WTC11 (cell line): ENCODE data around the gene YIF1A. TPM values are rescaled to one million over a fixed set of nuclear protein-coding genes. Genes with fewer than 3 reads are reported as not detected.
A peak's percentile ranks its signal among the peaks of the same experiment; 100 is the strongest.

Experiments used
- ATF2 ChIP-seq: sonication (generic); formaldehyde crosslinking; IDR thresholded peaks from 2 replicates; pipeline ENCODE4 v1.8.1; 2022; ENCODE audit warnings: low read depth, missing genetic modification reagents, borderline replicate concordance
- CREB1 ChIP-seq: sonication (generic); formaldehyde crosslinking; IDR thresholded peaks from 2 replicates; pipeline ENCODE4 v1.8.0; 2023; ENCODE audit warnings: mild to moderate bottlenecking, missing genetic modification reagents
- FOXP1 ChIP-seq: sonication (generic); formaldehyde crosslinking; IDR thresholded peaks from 2 replicates; pipeline ENCODE4 v1.8.0; 2022; ENCODE audit warnings: missing genetic modification reagents, mild to moderate bottlenecking, moderate library complexity, borderline replicate concordance
- GABPB1 ChIP-seq: sonication (generic); formaldehyde crosslinking; IDR thresholded peaks from 2 replicates; pipeline ENCODE4 v1.8.1; 2023; ENCODE audit warnings: mild to moderate bottlenecking, missing genetic modification reagents
- IRF2 ChIP-seq: sonication (generic); formaldehyde crosslinking; IDR thresholded peaks from 2 replicates; pipeline ENCODE4 v1.8.0; 2022; ENCODE audit warnings: low read depth, missing genetic modification reagents, borderline replicate concordance
- JUN ChIP-seq: sonication (generic); formaldehyde crosslinking; IDR thresholded peaks from 2 replicates; pipeline ENCODE4 v1.8.0; 2023; ENCODE audit warnings: mild to moderate bottlenecking, missing genetic modification reagents
- MAX ChIP-seq: sonication (generic); formaldehyde crosslinking; IDR thresholded peaks from 2 replicates; pipeline ENCODE4 v1.8.0; 2022; ENCODE audit warnings: mild to moderate bottlenecking, missing genetic modification reagents
- MXD4 ChIP-seq: fragments of 250-450 bp; sonication (Bioruptor Pico); IDR thresholded peaks from 2 replicates; pipeline ENCODE4 v1.8.0; 2021; ENCODE audit warnings: mild to moderate bottlenecking, moderate library complexity, borderline replicate concordance
- NFYB ChIP-seq: sonication (generic); formaldehyde crosslinking; conservative IDR thresholded peaks from 2 replicates; pipeline ENCODE4 v1.8.0; 2022; ENCODE audit warnings: low read depth, missing genetic modification reagents
- NR3C1 ChIP-seq: sonication (generic); formaldehyde crosslinking; conservative IDR thresholded peaks from 2 replicates; pipeline ENCODE4 v1.8.1; 2023; ENCODE audit warnings: low read depth, mild to moderate bottlenecking, missing genetic modification reagents
- RELA ChIP-seq: sonication (generic); formaldehyde crosslinking; IDR thresholded peaks from 2 replicates; pipeline ENCODE4 v1.8.1; 2022; ENCODE audit warnings: missing genetic modification reagents, mild to moderate bottlenecking, borderline replicate concordance
- SMAD4 ChIP-seq: sonication (generic); formaldehyde crosslinking; IDR thresholded peaks from 2 replicates; pipeline ENCODE4 v1.8.0; 2022; ENCODE audit warnings: mild to moderate bottlenecking, missing genetic modification reagents
- SOX15 ChIP-seq: fragments of 250-450 bp; sonication (Bioruptor Pico); IDR thresholded peaks from 2 replicates; pipeline ENCODE4 v1.9.0; 2021; ENCODE audit warnings: mild to moderate bottlenecking
- SP1 ChIP-seq: sonication (generic); formaldehyde crosslinking; conservative IDR thresholded peaks from 2 replicates; pipeline ENCODE4 v1.8.1; 2022; ENCODE audit warnings: missing genetic modification reagents
- TEAD1 ChIP-seq: sonication (generic); formaldehyde crosslinking; IDR thresholded peaks from 2 replicates; pipeline ENCODE4 v1.8.0; 2022; ENCODE audit warnings: mild to moderate bottlenecking, missing genetic modification reagents
- USF2 ChIP-seq: sonication (generic); formaldehyde crosslinking; IDR thresholded peaks from 2 replicates; pipeline ENCODE4 v1.8.1; 2023; ENCODE audit warnings: mild to moderate bottlenecking, missing genetic modification reagents, moderate library complexity
- ZNF219 ChIP-seq: sonication (generic); formaldehyde crosslinking; IDR thresholded peaks from 2 replicates; pipeline ENCODE4 v1.8.0; 2023; ENCODE audit warnings: missing genetic modification reagents, mild to moderate bottlenecking, borderline replicate concordance
- ZNF232 ChIP-seq: sonication (generic); formaldehyde crosslinking; IDR thresholded peaks from 2 replicates; pipeline ENCODE4 v1.8.0; 2022; ENCODE audit warnings: mild to moderate bottlenecking, missing genetic modification reagents
- ZNF317 ChIP-seq: sonication (generic); formaldehyde crosslinking; IDR thresholded peaks from 2 replicates; pipeline ENCODE4 v1.8.1; 2023; ENCODE audit warnings: low read depth, mild to moderate bottlenecking, moderate library complexity, missing genetic modification reagents, borderline replicate concordance
- ZNF396 ChIP-seq: fragments of 250-450 bp; sonication (Bioruptor Pico); IDR thresholded peaks from 2 replicates; pipeline ENCODE4 v1.8.0; 2021; ENCODE audit warnings: mild to moderate bottlenecking, moderate library complexity, borderline replicate concordance
- ZNF416 ChIP-seq: fragments of 250-450 bp; sonication (Bioruptor Pico); IDR thresholded peaks from 2 replicates; pipeline ENCODE4 v1.9.0; 2021; ENCODE audit warnings: mild to moderate bottlenecking, inconsistent platforms
- ZNF423 ChIP-seq: fragments of 250-450 bp; sonication (Bioruptor Pico); IDR thresholded peaks from 2 replicates; pipeline ENCODE4 v2.1.2; 2022; ENCODE audit warnings: mild to moderate bottlenecking, moderate library complexity
- ZSCAN18 ChIP-seq: fragments of 250-450 bp; sonication (Bioruptor Pico); IDR thresholded peaks from 2 replicates; pipeline ENCODE4 v2.1.2; 2022; ENCODE audit warnings: mild to moderate bottlenecking, moderate library complexity
- total RNA-seq: library from RNA; stranded (reverse); gene quantifications from 3 replicates; pipeline ENCODE4 v1.2.3, GENCODE V29; 2021
- TF ChIP-seq, protein P1 (sequence below): fragments of 250-450 bp; sonication (Bioruptor Pico); IDR thresholded peaks from 2 replicates; pipeline ENCODE4 v1.9.0; 2021; ENCODE audit warnings: moderate library complexity, mild to moderate bottlenecking, inconsistent platforms, borderline replicate concordance
- TF ChIP-seq, protein P2 (sequence below): sonication (generic); formaldehyde crosslinking; IDR thresholded peaks from 2 replicates; pipeline ENCODE4 v1.8.0; 2023; ENCODE audit warnings: mild to moderate bottlenecking, missing genetic modification reagents
- TF ChIP-seq, protein P3 (sequence below): fragments of 250-450 bp; sonication (Bioruptor Pico); IDR thresholded peaks from 2 replicates; pipeline ENCODE4 v1.8.0; 2021; ENCODE audit warnings: mild to moderate bottlenecking

The YIF1A gene
- total RNA-seq, 1 experiment from 2014 or later, result 86.9 TPM

DNA sequence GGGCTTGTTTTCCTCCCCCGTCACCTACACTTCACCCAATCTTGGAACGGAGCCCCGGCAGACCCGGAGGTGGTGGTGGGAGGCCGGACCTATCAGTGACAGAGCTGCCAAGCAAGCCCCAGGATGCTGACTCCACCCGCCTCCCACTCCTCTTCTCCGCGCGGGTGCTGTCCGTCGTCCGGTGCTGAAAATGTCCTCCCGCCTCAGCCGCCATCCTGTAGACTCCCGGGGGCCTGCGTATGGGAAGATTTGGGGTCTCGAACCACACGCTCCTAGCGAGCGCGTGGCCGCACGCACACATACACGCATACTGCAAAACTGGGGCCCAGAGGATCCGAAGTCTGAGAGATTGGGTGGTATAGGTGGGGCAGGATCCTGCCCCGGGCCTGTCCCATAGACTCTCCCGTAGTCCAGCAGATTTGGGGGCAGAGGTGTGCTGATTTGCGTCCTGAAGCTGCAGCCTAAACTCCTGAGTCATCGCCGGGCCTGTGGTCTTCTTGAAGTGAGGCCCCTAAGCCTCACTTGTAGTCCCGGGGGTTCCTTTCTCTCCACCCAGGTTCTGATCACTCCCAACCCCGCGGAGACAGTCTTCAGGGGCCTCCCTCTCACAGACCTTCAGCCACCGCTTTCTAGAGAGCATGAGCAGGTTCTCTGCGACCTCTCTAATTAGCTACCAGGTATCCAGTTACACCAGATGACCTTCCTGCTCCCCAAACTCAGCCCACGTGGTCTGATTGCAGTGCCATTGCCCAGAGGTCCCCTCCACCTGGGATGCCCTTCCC is 796 bp upstream of the YIF1A start (continued):
- TF ChIP-seq TEAD1 (CRISPR knock-in tag) (peak; percentile 65; the same call in 1 of the 2 replicates), GABPB1 (CRISPR knock-in tag) (no peak), ZNF423 (CRISPR knock-in tag) (peak; percentile 42; the same call in 1 of the 2 replicates), SMAD4 (CRISPR knock-in tag) (no peak), FOXP1 (peak; percentile 96), MXD4 (CRISPR knock-in tag) (no peak), ZNF219 (CRISPR knock-in tag) (peak; percentile 63; the same call in 1 of the 2 replicates), ZSCAN18 (CRISPR knock-in tag) (no peak), ZNF416 (CRISPR knock-in tag) (no peak), ZNF232 (CRISPR knock-in tag) (peak; percentile 82; the same call in 1 of the 2 replicates), NR3C1 (no peak), MAX (no peak), JUN (CRISPR knock-in tag) (peak; percentile 36; the same call in 1 of the 2 replicates), RELA (CRISPR knock-in tag) (peak; percentile 94), NFYB (CRISPR knock-in tag) (no peak), ZNF317 (peak; percentile 59; the same call in 1 of the 2 replicates), ZNF396 (CRISPR knock-in tag) (no peak), CREB1 (CRISPR knock-in tag) (no peak), IRF2 (CRISPR knock-in tag) (no peak), USF2 (CRISPR knock-in tag) (0 out of 2 replicates have a peak, but pooled peaks have one; percentile 10), SP1 (CRISPR knock-in tag) (no peak; the same call in 1 of the 2 replicates), ATF2 (CRISPR knock-in tag) (no peak), SOX15 (CRISPR knock-in tag) (no peak)
- TF ChIP-seq, protein P1, sequence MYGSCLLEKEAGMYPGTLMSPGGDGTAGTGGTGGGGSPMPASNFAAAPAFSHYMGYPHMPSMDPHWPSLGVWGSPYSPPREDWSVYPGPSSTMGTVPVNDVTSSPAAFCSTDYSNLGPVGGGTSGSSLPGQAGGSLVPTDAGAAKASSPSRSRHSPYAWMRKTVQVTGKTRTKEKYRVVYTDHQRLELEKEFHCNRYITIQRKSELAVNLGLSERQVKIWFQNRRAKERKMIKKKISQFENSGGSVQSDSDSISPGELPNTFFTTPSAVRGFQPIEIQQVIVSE (CRISPR knock-in tag), result no peak
- TF ChIP-seq, protein P2, sequence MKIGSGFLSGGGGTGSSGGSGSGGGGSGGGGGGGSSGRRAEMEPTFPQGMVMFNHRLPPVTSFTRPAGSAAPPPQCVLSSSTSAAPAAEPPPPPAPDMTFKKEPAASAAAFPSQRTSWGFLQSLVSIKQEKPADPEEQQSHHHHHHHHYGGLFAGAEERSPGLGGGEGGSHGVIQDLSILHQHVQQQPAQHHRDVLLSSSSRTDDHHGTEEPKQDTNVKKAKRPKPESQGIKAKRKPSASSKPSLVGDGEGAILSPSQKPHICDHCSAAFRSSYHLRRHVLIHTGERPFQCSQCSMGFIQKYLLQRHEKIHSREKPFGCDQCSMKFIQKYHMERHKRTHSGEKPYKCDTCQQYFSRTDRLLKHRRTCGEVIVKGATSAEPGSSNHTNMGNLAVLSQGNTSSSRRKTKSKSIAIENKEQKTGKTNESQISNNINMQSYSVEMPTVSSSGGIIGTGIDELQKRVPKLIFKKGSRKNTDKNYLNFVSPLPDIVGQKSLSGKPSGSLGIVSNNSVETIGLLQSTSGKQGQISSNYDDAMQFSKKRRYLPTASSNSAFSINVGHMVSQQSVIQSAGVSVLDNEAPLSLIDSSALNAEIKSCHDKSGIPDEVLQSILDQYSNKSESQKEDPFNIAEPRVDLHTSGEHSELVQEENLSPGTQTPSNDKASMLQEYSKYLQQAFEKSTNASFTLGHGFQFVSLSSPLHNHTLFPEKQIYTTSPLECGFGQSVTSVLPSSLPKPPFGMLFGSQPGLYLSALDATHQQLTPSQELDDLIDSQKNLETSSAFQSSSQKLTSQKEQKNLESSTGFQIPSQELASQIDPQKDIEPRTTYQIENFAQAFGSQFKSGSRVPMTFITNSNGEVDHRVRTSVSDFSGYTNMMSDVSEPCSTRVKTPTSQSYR (CRISPR knock-in tag), result peak; percentile 51; the same call in 1 of the 2 replicates
- TF ChIP-seq, protein P3, sequence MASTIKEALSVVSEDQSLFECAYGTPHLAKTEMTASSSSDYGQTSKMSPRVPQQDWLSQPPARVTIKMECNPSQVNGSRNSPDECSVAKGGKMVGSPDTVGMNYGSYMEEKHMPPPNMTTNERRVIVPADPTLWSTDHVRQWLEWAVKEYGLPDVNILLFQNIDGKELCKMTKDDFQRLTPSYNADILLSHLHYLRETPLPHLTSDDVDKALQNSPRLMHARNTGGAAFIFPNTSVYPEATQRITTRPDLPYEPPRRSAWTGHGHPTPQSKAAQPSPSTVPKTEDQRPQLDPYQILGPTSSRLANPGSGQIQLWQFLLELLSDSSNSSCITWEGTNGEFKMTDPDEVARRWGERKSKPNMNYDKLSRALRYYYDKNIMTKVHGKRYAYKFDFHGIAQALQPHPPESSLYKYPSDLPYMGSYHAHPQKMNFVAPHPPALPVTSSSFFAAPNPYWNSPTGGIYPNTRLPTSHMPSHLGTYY, result no peak
